GM23338 (cell line): ENCODE data around the gene TYW5.

Experiments used
- CTCF ChIP-seq, 2 experiments: fragments of 200-600 bp in 1 of 2; sonication (generic) in 1 of 2; conservative IDR thresholded peaks; 2 replicates each; pipeline versions ENCODE4 v1.5.1 to v1.6.1; 2016 to 2017; ENCODE audit warnings: antibody characterized with exemption in 2 of 2, low read depth in 2 of 2, mild to moderate bottlenecking in 2 of 2, moderate library complexity in 1 of 2
- ETS1 ChIP-seq: IDR thresholded peaks from 2 replicates; pipeline ENCODE4 v1.6.1; 2016; ENCODE audit warnings: antibody characterized with exemption
- EZH2 ChIP-seq: fragments of 200-600 bp; sonication (generic); IDR thresholded peaks from one replicate; pipeline ENCODE4 v1.8.0; 2017; ENCODE audit warnings: antibody characterized with exemption, mild to moderate bottlenecking, low read depth; ENCODE audit not compliant: unreplicated experiment
- EZH2phosphoT487 ChIP-seq: fragments of 200-600 bp; sonication (generic); IDR thresholded peaks from one replicate; pipeline ENCODE4 v1.8.1; 2018; ENCODE audit warnings: antibody characterized with exemption; ENCODE audit not compliant: unreplicated experiment
- NANOG ChIP-seq: IDR thresholded peaks from 2 replicates; pipeline ENCODE4 v1.6.1; 2016; ENCODE audit warnings: antibody characterized with exemption, borderline replicate concordance
- POLR2AphosphoS5 ChIP-seq: IDR thresholded peaks from 2 replicates; pipeline ENCODE4 v1.6.1; 2016; ENCODE audit warnings: antibody characterized with exemption, low read depth
- REST ChIP-seq: IDR thresholded peaks from one replicate; pipeline ENCODE4 v1.6.1; 2018; ENCODE audit warnings: antibody characterized with exemption; ENCODE audit not compliant: unreplicated experiment
- STAT1 ChIP-seq: IDR thresholded peaks from one replicate; pipeline ENCODE4 v1.6.1; 2016; ENCODE audit warnings: antibody characterized with exemption; ENCODE audit not compliant: unreplicated experiment

GRCh38 chr2:199910338-199911051, 44.8 kb downstream of the TYW5 start:
- TF ChIP-seq CTCF (conservative IDR thresholded peaks at IDR 0.05; ENCODE audit: low read depth in 2 of 2) (no peak), EZH2phosphoT487 (no peak), EZH2 (no peak), STAT1 (no peak), REST (no peak), NANOG (no peak), POLR2AphosphoS5 (no peak), ETS1 (no peak)
